HG02571 (cell line): Measurements from ENCODE around the gene ITPKB.
"Not testable (repeated sequence)": the region's sequence is repeated elsewhere in the genome, so short reads cannot be mapped to it uniquely, and the experiment has no call there.

ENCODE experiments used
- ATAC-seq: cut with Tn5 transposase; IDR thresholded peaks from one replicate; pipeline ENCODE4 v1.9.1; 2021; ENCODE audit warnings: mild to moderate bottlenecking, moderate library complexity; ENCODE audit not compliant: unreplicated experiment

ITPKB gene

GRCh38 chr1:226606311-226607267 is 132.5 kb downstream of the ITPKB start:
- ATAC-seq = no peak

GRCh38 chr1:226605318-226605950 is 133.6 kb downstream of the ITPKB start:
- ATAC-seq = no peak

- ATAC-seq = no peak
Measured at GRCh38 chr1:226604560-226605317, 134.3 kb downstream of the ITPKB start.

DNA sequence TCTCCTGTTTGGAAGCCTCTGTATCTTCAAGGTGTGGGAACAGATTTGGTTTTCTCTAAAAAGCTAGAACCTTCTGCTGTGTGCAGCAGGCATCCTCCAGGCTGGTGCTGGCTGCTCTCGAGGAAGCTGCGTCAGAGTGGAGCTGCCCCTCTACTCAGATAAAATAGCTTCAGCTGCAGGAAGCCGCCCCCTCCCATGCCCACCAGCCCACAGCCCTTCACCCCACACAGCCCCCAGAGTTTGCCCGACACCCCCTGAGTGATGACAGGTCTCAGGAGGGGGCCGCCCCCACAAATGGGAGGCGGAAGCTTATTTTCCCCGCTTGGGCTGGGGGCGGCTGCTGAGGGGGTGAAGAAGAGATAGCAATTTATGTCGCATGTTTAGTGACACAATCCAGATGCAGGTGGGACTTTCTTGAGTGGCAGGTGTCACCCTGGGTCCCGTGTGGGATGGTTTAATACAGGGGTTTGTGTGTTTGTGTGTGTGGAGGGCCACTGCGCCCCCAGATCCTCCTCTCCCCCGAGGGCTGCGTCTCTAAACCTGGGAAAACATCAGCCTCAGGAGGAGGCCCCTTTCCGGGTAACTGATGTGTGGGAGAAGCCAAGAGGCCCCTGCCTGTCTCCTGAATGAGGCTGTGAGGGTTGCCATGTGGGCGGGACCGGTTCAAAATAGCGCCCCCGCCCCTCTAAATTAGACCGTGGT is 135.1 kb downstream of the ITPKB start:
- ATAC-seq = no peak

DNA sequence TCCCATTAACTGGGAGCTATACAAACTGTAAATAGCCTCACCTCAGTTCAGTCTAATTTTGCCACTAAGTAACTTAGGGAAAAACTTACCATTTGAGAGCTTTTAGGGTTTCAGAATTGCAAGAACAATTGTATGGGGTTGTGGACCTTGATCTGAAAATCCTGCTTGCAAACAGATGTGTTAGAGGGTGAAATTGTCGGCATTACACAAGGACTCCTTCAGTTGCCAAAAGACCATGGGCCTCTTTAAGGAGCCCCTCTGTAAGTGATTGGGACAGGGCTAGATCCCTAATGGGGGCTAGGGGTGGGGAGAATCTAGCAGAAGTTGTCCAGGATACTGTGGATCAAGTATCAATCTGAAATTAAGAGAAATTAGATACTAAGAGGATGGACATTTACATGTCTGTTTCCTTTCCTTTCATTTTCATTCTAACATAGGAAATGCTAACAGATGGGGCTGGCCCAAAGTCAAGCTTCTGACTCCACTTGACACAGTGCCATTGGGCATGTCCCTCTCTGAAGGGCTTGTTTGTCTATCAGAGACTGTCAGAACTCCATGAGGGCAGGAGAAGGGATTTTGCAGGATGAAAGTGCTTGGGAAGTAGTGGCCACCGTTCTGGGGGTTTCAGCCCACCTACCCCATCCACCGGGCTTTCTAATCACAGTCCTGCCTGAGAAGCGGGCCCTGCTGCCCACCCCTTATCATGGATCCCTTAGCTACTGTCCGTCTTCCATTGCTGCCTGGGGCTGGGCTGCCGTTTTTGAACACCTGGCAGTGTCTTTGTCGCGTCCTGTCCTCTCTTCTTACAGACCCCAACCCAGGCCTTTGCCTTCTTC is 135.8 kb downstream of the ITPKB start:
- no peak for ATAC-seq

DNA sequence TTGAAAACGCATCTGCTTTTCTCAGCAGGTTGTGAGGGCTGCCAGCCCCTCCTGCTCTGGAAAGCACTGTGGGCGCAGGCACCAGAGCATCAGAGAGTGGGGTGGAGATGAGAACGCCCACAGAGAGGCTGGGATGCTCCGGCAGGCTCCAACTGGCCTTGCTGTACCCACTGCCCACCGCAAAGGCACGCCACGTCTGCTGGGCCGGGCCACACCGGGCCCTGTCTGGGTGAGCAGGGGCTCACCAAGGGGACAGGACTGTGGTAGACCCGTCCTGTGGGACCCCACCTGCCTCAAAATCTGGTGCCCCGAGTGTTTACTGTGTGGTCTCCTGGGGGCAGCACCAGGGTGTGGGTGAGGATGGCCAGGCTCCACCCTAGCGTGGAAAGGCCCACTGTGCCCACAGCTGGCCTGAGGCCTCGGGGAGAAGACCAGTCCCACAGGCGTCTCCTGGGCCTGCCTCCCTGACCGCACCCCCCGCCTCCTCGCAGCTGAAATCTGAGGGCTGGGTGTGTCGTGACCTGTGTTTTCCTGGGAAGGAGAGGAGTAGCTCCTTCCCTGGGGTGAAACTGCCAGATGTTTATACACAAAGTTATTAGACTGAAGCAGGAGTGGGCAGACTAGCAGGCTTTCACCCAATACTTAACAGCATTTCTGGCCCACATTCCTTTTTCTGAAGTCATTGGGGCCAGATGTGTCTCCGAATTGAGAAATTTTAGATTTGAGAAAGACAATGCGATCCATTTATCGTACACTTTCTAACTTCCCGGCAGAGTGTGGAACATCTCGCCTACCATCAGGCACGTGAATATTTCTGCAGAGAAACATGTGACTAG is 136.7 kb downstream of the ITPKB start:
- ATAC-seq = no peak

- no peak for ATAC-seq
Measured at GRCh38 chr1:226601456-226601855, 137.6 kb downstream of the ITPKB start.

DNA sequence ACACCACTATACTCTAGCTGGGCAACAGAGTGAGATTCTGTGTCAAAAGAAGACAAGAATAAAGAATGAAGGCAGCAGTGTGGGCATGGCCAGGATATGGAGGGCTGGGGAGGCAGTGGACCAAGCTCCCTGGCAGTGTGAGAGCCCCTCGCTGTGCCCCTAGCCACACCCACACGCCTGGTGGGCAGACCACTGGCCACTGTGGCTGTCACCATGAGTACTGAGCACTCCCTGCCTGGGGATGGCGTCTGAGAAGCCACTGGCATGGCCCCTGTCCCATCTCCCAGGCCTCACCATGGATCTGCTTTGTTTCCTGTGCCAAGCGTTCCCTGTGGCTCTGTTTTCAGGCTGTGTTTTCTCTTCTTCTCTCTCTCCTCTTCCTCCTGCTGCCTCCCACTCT is 138.8 kb downstream of the ITPKB start:
- ATAC-seq = no peak

DNA sequence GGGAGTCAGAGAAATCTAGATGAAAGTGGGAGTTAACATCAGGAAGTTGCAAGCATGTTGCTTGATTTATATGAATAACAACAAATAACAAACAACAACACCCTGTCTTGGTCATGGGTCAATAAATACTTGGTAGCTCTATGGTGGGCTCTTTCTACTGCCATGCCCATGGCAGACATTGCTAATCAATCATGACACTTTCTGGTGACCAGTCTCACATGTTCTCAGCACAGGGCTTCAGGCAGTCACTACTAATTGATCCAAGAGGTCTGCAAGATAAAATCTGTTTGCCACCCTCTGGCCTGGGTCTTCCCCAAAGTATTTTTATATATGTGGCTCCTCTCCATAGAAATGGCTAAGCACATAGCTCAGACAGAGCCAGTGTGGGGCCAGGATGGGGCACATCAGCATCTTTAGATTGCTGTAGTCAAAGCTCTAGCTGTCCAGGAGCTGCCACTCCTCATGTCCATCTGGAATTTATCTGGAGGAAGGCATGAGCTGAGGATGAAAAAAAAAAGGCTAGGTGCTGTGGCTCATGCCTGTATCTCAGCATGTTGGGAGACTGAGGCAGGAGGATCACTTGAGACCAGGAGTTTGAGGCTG is 139.3 kb downstream of the ITPKB start:
- ATAC-seq = no peak

GRCh38 chr1:226598955-226599354 is 140.1 kb downstream of the ITPKB start:
- not testable (repeated sequence) for ATAC-seq

DNA sequence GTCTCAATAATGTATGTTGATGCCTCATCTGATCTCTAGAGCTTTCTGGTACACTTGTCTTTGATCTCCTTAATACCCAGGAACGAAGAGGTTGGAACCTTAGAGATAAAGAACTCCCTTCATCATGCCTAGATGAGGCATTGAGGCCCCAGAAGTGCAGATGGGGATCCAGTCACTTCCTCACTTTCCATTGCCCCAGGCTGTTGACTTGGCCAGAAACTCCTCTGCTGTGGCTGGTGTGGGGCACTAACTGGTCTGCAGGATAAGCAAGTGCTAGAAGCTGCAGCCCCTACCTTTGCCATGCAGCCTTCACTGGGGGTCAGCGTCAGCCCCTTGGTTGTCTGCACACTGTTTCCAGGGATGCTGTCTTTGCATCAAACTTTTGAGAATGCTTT is 140.6 kb downstream of the ITPKB start:
- ATAC-seq = no peak

- no peak for ATAC-seq
Measured at GRCh38 chr1:226597616-226598454, 141.2 kb downstream of the ITPKB start.

GRCh38 chr1:226596531-226597165 is 142.4 kb downstream of the ITPKB start:
- ATAC-seq = no peak

DNA sequence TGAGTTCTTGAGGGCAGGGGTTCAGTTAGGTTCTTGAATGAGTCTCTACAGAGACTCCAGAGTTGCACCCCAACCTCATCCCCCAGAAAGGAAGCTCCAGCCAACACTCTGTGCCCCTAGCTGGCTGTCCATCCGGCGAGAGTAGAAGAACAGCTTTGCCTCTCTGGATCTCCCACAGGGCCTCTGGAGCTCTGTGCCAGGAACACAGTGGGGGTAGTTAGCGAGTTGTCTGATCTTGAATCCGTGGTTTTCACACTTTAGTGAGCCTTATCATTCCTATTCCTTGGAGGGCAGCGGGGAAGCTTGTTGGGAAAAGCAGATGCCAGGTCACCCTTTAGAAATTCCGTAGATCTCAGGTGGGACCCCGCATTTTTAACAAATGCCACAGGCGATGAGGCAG is 145.5 kb downstream of the ITPKB start:
- ATAC-seq = no peak

- no peak for ATAC-seq
Measured at GRCh38 chr1:226590614-226591013, 148.5 kb downstream of the ITPKB start.

- no peak for ATAC-seq
Measured at GRCh38 chr1:226589008-226589733, 149.9 kb downstream of the ITPKB start.

DNA sequence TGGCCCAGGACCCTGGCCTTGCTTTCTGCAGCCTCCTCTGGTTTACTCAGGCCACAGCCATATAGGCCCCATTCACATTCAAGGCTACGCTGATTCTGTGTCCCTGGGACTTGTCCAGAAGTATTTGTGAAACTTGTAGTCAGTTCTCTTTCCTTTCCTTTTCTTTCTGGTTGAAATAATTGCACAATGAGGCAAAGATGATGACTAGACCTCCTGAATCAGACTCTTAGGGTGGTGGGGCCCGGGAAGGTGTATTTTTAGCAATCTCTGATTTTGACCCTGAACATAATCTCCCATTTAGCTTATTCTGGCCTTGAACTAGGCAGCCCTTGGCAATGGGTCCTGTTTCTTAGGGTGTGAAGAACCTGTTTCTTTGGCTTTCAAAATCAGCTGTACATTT is 150.6 kb downstream of the ITPKB start:
- no peak for ATAC-seq
